Gastrocnemius medialis (tissue), 4 donors: ENCODE measurements around the gene SLC24A3. TPM values are rescaled to one million over a fixed set of nuclear protein-coding genes. Genes with fewer than 3 reads are reported as not detected.

Experiments used
- ATAC-seq, 2 donors: fragments of 150-250 bp; one replicate each; pipeline ENCODE4 v1.9.1; 2016
- DNase-seq, 2 donors: peaks; one replicate each; pipeline ENCODE4 v3.0.0-alpha.2; 2019
- H3K27ac ChIP-seq, 4 donors: fragments of 200-600 bp; sonication (generic); 1 replicate in 1 of 4; 2 replicates in 3 of 4; pipeline ENCODE4 v1.5.1; 2016 to 2018; ENCODE audit warnings: mild to moderate bottlenecking in 2 of 4, moderate library complexity in 1 of 4
- H3K27me3 ChIP-seq, 3 donors: fragments of 200-600 bp; sonication (generic) in 2 of 3; 1 replicate in 1 of 3; 2 replicates in 2 of 3; pipeline versions ENCODE4 v1.5.1 to v1.6.0; 2016 to 2019; ENCODE audit warnings: mild to moderate bottlenecking in 1 of 3, moderate library complexity in 1 of 3
- H3K36me3 ChIP-seq, 2 donors: fragments of 200-600 bp; sonication (generic) in 1 of 2; one replicate each; pipeline ENCODE4 v1.5.1; 2017 to 2018
- H3K4me1 ChIP-seq, 2 donors: fragments of 200-600 bp; sonication (generic) in 1 of 2; one replicate each; pipeline ENCODE4 v1.5.1; 2016 to 2017; ENCODE audit warnings: mild to moderate bottlenecking in 2 of 2
- H3K4me3 ChIP-seq, 4 donors: fragments of 200-600 bp; sonication (generic) in 3 of 4; 1 replicate in 1 of 4; 2 replicates in 3 of 4; pipeline ENCODE4 v1.5.1; 2016 to 2019; ENCODE audit warnings: mild to moderate bottlenecking in 2 of 4
- H3K9me3 ChIP-seq, 3 donors: fragments of 200-600 bp; sonication (generic) in 2 of 3; 1 replicate in 1 of 3; 2 replicates in 2 of 3; pipeline ENCODE4 v1.5.1; 2016 to 2019
- CTCF ChIP-seq, 5 experiments: fragments of 450-650 bp in 3 of 5; fragments of 200-600 bp in 2 of 5; sonication (generic) in 2 of 5; IDR thresholded peaks in 4 of 5; conservative IDR thresholded peaks in 1 of 5; 1 replicate in 4 of 5; 2 replicates in 1 of 5; pipeline ENCODE4 v1.5.1; 2016 to 2019; ENCODE audit warnings: antibody characterized with exemption in 5 of 5, mild to moderate bottlenecking in 3 of 5, moderate library complexity in 3 of 5
- POLR2A ChIP-seq, 2 donors: fragments of 450-650 bp; IDR thresholded peaks; one replicate each; pipeline ENCODE4 v1.6.1; 2017; ENCODE audit warnings: antibody characterized with exemption in 2 of 2, mild to moderate bottlenecking in 2 of 2, moderate library complexity in 2 of 2
- in situ Hi-C, 4 donors: fragments of 200-750 bp; cut with MboI; loops; one replicate each; pipeline versions ENCODE4 v1.15.0 to v1.8.0; 2017; ENCODE audit warnings: low sequenced_read_pairs in 4 of 4
- intact Hi-C: fragments of 100-400 bp; cut with DNase I; formaldehyde crosslinking; loops from one replicate; pipeline ENCODE4 v1.15.1; 2023; ENCODE audit warnings: low total_unique reads
- total RNA-seq, 4 donors: library from RNA; depleted of rRNA; stranded (reverse); fragments of >200 nt; gene quantifications; one replicate each; pipeline versions ENCODE4 v1.1.0 to v1.2.3, GENCODE V29; 2016

The SLC24A3 gene
- total RNA-seq, 4 donors from 2014 or later: 3.3 to 7.8 (median 6.7) TPM

GRCh38 chr20:19213946-19214490 lies 1.6 kb downstream of the SLC24A3 start:
- Histone ChIP-seq H3K9me3 (no peaks in the 10 kb centered on the region), H3K36me3 (no peaks in the 10 kb centered on the region), H3K27me3 (no peaks in the 10 kb centered on the region), H3K27ac (no peak overlapping the region), H3K4me1 (peaks cover 6 to 21% of the 10 kb centered on the region in 2 donors), H3K4me3 (no peak overlapping the region)
- ATAC-seq (no peak), DNase-seq (no peak)
- in situ Hi-C loops (no loop called here), intact Hi-C loops (loop anchor here (5.0 kb wide), 1 partner anchor 33 kb away; no protein-coding TSS in a partner anchor)
- no peak for TF ChIP-seq POLR2A (IDR thresholded peaks at IDR 0.05)
- TF ChIP-seq CTCF (IDR thresholded peaks at IDR 0.05 in 4 of 5, conservative IDR thresholded peaks at IDR 0.05 in 1 of 5): no peak

- Histone ChIP-seq H3K9me3 (no peaks in the 10 kb centered on the region), H3K36me3 (no peaks in the 10 kb centered on the region), H3K27me3 (no peaks in the 10 kb centered on the region), H3K4me3 (no peak overlapping the region), H3K27ac (no peak overlapping the region), H3K4me1 (peaks cover 12 to 21% of the 10 kb centered on the region in 2 donors)
- in situ Hi-C loops: no loop called here
- TF ChIP-seq CTCF (IDR thresholded peaks at IDR 0.05 in 4 of 5, conservative IDR thresholded peaks at IDR 0.05 in 1 of 5) (no peak), POLR2A (IDR thresholded peaks at IDR 0.05) (no peak)
- ATAC-seq (no peak), DNase-seq (no peak)
- intact Hi-C loops: no loop called here
Observed at GRCh38 chr20:19218411-19218810, 6.0 kb downstream of the SLC24A3 start.

- peaks cover 8 to 11% of the 10 kb centered on the region in 2 donors for H3K4me1 ChIP-seq
- H3K27ac ChIP-seq: no peak overlapping the region
- no peak overlapping the region for H3K4me3 ChIP-seq
- DNase-seq (no peak), ATAC-seq (no peak)
- intact Hi-C loops: no loop called here
- H3K36me3 ChIP-seq: no peaks in the 10 kb centered on the region
- TF ChIP-seq POLR2A (IDR thresholded peaks at IDR 0.05) (no peak), CTCF (IDR thresholded peaks at IDR 0.05 in 4 of 5, conservative IDR thresholded peaks at IDR 0.05 in 1 of 5) (no peak)
- in situ Hi-C loops: no loop called here
- H3K27me3 ChIP-seq: no peaks in the 10 kb centered on the region
- H3K9me3 ChIP-seq: peaks cover 0 to 10% (median 2%) of the 10 kb centered on the region in 3 donors
Observed at GRCh38 chr20:19222520-19223040, 10.1 kb downstream of the SLC24A3 start.

GRCh38 chr20:19223640-19224039 lies 11.2 kb downstream of the SLC24A3 start:
- TF ChIP-seq POLR2A (IDR thresholded peaks at IDR 0.05): no peak
- TF ChIP-seq CTCF (IDR thresholded peaks at IDR 0.05 in 4 of 5, conservative IDR thresholded peaks at IDR 0.05 in 1 of 5): no peak
- peaks cover 0 to 10% (median 2%) of the 10 kb centered on the region in 3 donors for H3K9me3 ChIP-seq
- intact Hi-C loops (no loop called here), in situ Hi-C loops (no loop called here)
- H3K27me3 ChIP-seq: no peaks in the 10 kb centered on the region
- ATAC-seq: no peak
- no peak overlapping the region for H3K4me3 ChIP-seq
- H3K4me1 ChIP-seq: peaks cover 8 to 11% of the 10 kb centered on the region in 2 donors
- no peaks in the 10 kb centered on the region for H3K36me3 ChIP-seq
- no peak overlapping the region for H3K27ac ChIP-seq
- DNase-seq: no peak
